CD14-positive monocyte (primary cell): Measurements from ENCODE around the gene TANC1. TPM values are rescaled to one million over a fixed set of nuclear protein-coding genes. Genes with fewer than 3 reads are reported as not detected.

ENCODE experiments used
- DNase-seq, 3 donors: peaks; one replicate each; pipeline ENCODE4 v3.0.0-alpha.2; 2011 to 2022
- H2AFZ ChIP-seq: 2 replicates; pipeline ENCODE4 v1.6.0; 2012; ENCODE audit warnings: mild to moderate bottlenecking, low read depth, low read length, inconsistent platforms; ENCODE audit not compliant: insufficient read depth, poor library complexity, severe bottlenecking
- H3K27ac ChIP-seq, 2 donors: 1 replicate in 1 of 2; 2 replicates in 1 of 2; pipeline ENCODE4 v1.5.1; 2012 to 2013; ENCODE audit warnings: low read length in 2 of 2, control low read depth in 1 of 2, inconsistent platforms in 1 of 2, low read depth in 1 of 2, mild to moderate bottlenecking in 1 of 2
- H3K27me3 ChIP-seq, 2 donors: one replicate each; pipeline versions ENCODE4 v1.6.0 to v1.6.1; 2011 to 2013; ENCODE audit warnings: low read length in 2 of 2; ENCODE audit not compliant: control insufficient read depth in 2 of 2, insufficient read depth in 2 of 2
- H3K36me3 ChIP-seq, 2 donors: replicated peaks in 1 of 2; 1 replicate in 1 of 2; 2 replicates in 1 of 2; pipeline versions ENCODE4 v1.5.1 to v1.6.1; 2012 to 2013; ENCODE audit warnings: low read length in 2 of 2, control low read depth in 1 of 2, inconsistent platforms in 1 of 2, mild to moderate bottlenecking in 1 of 2; ENCODE audit not compliant: insufficient read depth in 2 of 2, control insufficient read depth in 1 of 2
- H3K4me1 ChIP-seq, 2 donors: 1 replicate in 1 of 2; 2 replicates in 1 of 2; pipeline versions ENCODE4 v1.5.1 to v1.6.1; 2012 to 2013; ENCODE audit warnings: low read length in 2 of 2, control low read depth in 1 of 2, inconsistent platforms in 1 of 2, mild to moderate bottlenecking in 1 of 2, moderate library complexity in 1 of 2; ENCODE audit not compliant: insufficient read depth in 2 of 2, control insufficient read depth in 1 of 2
- H3K4me2 ChIP-seq: replicated peaks from 2 replicates; pipeline ENCODE3; 2012; ENCODE audit warnings: low read length, moderate library complexity, mild to moderate bottlenecking; ENCODE audit not compliant: poor library complexity, severe bottlenecking; ENCODE audit errors: extremely low read depth
- H3K4me3 ChIP-seq, 3 experiments: fragments of 200-600 bp in 1 of 3; sonication (generic) in 1 of 3; replicated peaks in 1 of 3; 1 replicate in 2 of 3; 2 replicates in 1 of 3; pipeline ENCODE4 v1.5.1; 2011 to 2013; ENCODE audit warnings: low read length in 3 of 3, mild to moderate bottlenecking in 3 of 3, control low read depth in 2 of 3, low read depth in 2 of 3, inconsistent platforms in 1 of 3, moderate library complexity in 1 of 3
- H3K79me2 ChIP-seq: 2 replicates; pipeline ENCODE4 v1.6.0; 2012; ENCODE audit warnings: mild to moderate bottlenecking, control low read depth, inconsistent platforms, low read length, moderate library complexity; ENCODE audit not compliant: insufficient read depth
- H3K9ac ChIP-seq: 2 replicates; pipeline ENCODE4 v1.6.0; 2017; ENCODE audit warnings: low read length, mild to moderate bottlenecking; ENCODE audit not compliant: insufficient read depth, poor library complexity, severe bottlenecking
- H3K9me3 ChIP-seq, 2 donors: replicated peaks in 1 of 2; 1 replicate in 1 of 2; 2 replicates in 1 of 2; pipeline versions ENCODE4 v1.5.1 to v1.6.1; 2012 to 2013; ENCODE audit warnings: low read length in 2 of 2, control low read depth in 1 of 2; ENCODE audit not compliant: control insufficient read depth in 1 of 2, insufficient read depth in 1 of 2
- H4K20me1 ChIP-seq: 2 replicates; pipeline ENCODE4 v1.6.0; 2012; ENCODE audit warnings: mild to moderate bottlenecking, low read length, control low read depth, moderate library complexity; ENCODE audit not compliant: insufficient read depth
- H3K27ac Mint-ChIP-seq, 7 donors: one replicate each; pipeline ENCODE4 v1.8.0; 2020; ENCODE audit warnings: mild to moderate bottlenecking in 7 of 7, mixed read lengths in 7 of 7, moderate library complexity in 6 of 7, inconsistent platforms in 2 of 7
- H3K27me3 Mint-ChIP-seq, 3 donors: one replicate each; pipeline ENCODE4 v1.8.0; 2021 to 2022; ENCODE audit warnings: low read depth in 3 of 3, mild to moderate bottlenecking in 3 of 3, mixed read lengths in 3 of 3, moderate library complexity in 3 of 3, inconsistent platforms in 1 of 3
- H3K36me3 Mint-ChIP-seq, 2 donors: one replicate each; pipeline ENCODE4 v1.8.0; 2020; ENCODE audit warnings: mixed read lengths in 2 of 2, inconsistent platforms in 1 of 2, mild to moderate bottlenecking in 1 of 2
- H3K4me1 Mint-ChIP-seq: one replicate; pipeline ENCODE4 v1.8.0; 2020; ENCODE audit warnings: mild to moderate bottlenecking, mixed read lengths
- H3K4me3 Mint-ChIP-seq, 2 donors: one replicate each; pipeline ENCODE4 v1.8.0; 2020; ENCODE audit warnings: mild to moderate bottlenecking in 2 of 2, mixed read lengths in 2 of 2, moderate library complexity in 1 of 2
- H3K9me3 Mint-ChIP-seq, 7 donors: one replicate each; pipeline ENCODE4 v1.8.0; 2020 to 2022; ENCODE audit warnings: mixed read lengths in 7 of 7, mild to moderate bottlenecking in 6 of 7, moderate library complexity in 6 of 7, inconsistent platforms in 2 of 7
- WGBS: methylation state at CpG from one replicate; pipeline ENCODE4 v1.1.5; 2013; ENCODE audit warnings: missing lambda C conversion rate; ENCODE audit not compliant: insufficient coverage; 5-methylcytosine and 5-hydroxymethylcytosine counted together
- intact Hi-C, 2 donors: fragments of 100-400 bp; cut with micrococcal nuclease; formaldehyde crosslinking; loops; one replicate each; pipeline versions ENCODE4 v1.15.0 to v1.15.1; 2023
- polyA plus RNA-seq, 3 donors: library from polyadenylated mRNA; depleted of rRNA in 1 of 3; unstranded in 2 of 3; stranded (reverse) in 1 of 3; fragments of 300-500 nt in 2 of 3; fragments of >200 nt in 1 of 3; fragmentation: Illumina TruSeq in 2 of 3; gene quantifications; 1 replicate in 2 of 3; 2 replicates in 1 of 3; pipeline ENCODE4 v1.2.3, GENCODE V29; 2012 to 2021
- TF ChIP-seq, protein P1 (sequence below): fragments of 200-600 bp; IDR thresholded peaks from one replicate; pipeline ENCODE4 v1.8.0; 2022; ENCODE audit warnings: antibody characterized with exemption, mild to moderate bottlenecking

Gene TANC1
- polyA plus RNA-seq, 3 donors: 0.04 TPM; not detected in 2

GRCh38 chr2:159032146-159032545 lies 63.7 kb downstream of the TANC1 start:
- peaks cover 0 to 3% (median 0%) of the 10 kb centered on the region in 7 donors for H3K9me3 Mint-ChIP-seq
- H3K4me3 Mint-ChIP-seq: no peak overlapping the region
- no peak overlapping the region for H2AFZ ChIP-seq
- H3K4me1 Mint-ChIP-seq: peaks cover 3% of the 10 kb centered on the region
- no peak overlapping the region for H3K4me2 ChIP-seq
- TF ChIP-seq, protein P1, sequence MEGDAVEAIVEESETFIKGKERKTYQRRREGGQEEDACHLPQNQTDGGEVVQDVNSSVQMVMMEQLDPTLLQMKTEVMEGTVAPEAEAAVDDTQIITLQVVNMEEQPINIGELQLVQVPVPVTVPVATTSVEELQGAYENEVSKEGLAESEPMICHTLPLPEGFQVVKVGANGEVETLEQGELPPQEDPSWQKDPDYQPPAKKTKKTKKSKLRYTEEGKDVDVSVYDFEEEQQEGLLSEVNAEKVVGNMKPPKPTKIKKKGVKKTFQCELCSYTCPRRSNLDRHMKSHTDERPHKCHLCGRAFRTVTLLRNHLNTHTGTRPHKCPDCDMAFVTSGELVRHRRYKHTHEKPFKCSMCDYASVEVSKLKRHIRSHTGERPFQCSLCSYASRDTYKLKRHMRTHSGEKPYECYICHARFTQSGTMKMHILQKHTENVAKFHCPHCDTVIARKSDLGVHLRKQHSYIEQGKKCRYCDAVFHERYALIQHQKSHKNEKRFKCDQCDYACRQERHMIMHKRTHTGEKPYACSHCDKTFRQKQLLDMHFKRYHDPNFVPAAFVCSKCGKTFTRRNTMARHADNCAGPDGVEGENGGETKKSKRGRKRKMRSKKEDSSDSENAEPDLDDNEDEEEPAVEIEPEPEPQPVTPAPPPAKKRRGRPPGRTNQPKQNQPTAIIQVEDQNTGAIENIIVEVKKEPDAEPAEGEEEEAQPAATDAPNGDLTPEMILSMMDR: no peak
- H3K27me3 ChIP-seq: no peaks in the 10 kb centered on the region
- no peaks in the 10 kb centered on the region for H3K9me3 ChIP-seq
- H3K4me1 ChIP-seq: no peaks in the 10 kb centered on the region
- no peak overlapping the region for H3K27ac Mint-ChIP-seq
- no peak overlapping the region for H3K27ac ChIP-seq
- no peaks in the 10 kb centered on the region for H3K36me3 ChIP-seq
- intact Hi-C loops: no loop called here
- H4K20me1 ChIP-seq: no peaks in the 10 kb centered on the region
- 67% methylated on average over 3 of the region's 3 CpGs for WGBS
- no peaks in the 10 kb centered on the region for H3K36me3 Mint-ChIP-seq
- no peak overlapping the region for H3K4me3 ChIP-seq
- DNase-seq: no peak
- no peaks in the 10 kb centered on the region for H3K79me2 ChIP-seq
- H3K27me3 Mint-ChIP-seq: peaks cover 0 to 4% (median 0%) of the 10 kb centered on the region in 3 donors
- H3K9ac ChIP-seq: no peak overlapping the region

GRCh38 chr2:159032580-159032979 lies 64.1 kb downstream of the TANC1 start:
- no peak for DNase-seq
- Histone ChIP-seq H3K4me3 (no peak overlapping the region), H3K79me2 (no peaks in the 10 kb centered on the region), H2AFZ (no peak overlapping the region), H3K9me3 (no peaks in the 10 kb centered on the region), H3K36me3 (no peaks in the 10 kb centered on the region), H3K4me2 (no peak overlapping the region), H3K27me3 (no peaks in the 10 kb centered on the region), H4K20me1 (no peaks in the 10 kb centered on the region), H3K27ac (no peak overlapping the region), H3K4me1 (no peaks in the 10 kb centered on the region), H3K9ac (no peak overlapping the region)
- Mint-ChIP-seq H3K27me3 (peaks cover 0 to 4% (median 2%) of the 10 kb centered on the region in 3 donors), H3K4me1 (peaks cover 3% of the 10 kb centered on the region), H3K9me3 (peaks cover 0 to 6% (median 2%) of the 10 kb centered on the region in 7 donors), H3K4me3 (no peak overlapping the region), H3K27ac (no peak overlapping the region), H3K36me3 (no peaks in the 10 kb centered on the region)
- WGBS: no CpG with 5 or more reads among the region's 2 CpGs
- TF ChIP-seq, protein P1: no peak
- intact Hi-C loops: no loop called here
